ENCODE data around the gene STK16.
"Not testable (repeated sequence)": the region's sequence is repeated elsewhere in the genome, so short reads cannot be mapped to it uniquely, and the experiment has no call there.

Gene STK16, protein sequence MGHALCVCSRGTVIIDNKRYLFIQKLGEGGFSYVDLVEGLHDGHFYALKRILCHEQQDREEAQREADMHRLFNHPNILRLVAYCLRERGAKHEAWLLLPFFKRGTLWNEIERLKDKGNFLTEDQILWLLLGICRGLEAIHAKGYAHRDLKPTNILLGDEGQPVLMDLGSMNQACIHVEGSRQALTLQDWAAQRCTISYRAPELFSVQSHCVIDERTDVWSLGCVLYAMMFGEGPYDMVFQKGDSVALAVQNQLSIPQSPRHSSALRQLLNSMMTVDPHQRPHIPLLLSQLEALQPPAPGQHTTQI

DNA sequence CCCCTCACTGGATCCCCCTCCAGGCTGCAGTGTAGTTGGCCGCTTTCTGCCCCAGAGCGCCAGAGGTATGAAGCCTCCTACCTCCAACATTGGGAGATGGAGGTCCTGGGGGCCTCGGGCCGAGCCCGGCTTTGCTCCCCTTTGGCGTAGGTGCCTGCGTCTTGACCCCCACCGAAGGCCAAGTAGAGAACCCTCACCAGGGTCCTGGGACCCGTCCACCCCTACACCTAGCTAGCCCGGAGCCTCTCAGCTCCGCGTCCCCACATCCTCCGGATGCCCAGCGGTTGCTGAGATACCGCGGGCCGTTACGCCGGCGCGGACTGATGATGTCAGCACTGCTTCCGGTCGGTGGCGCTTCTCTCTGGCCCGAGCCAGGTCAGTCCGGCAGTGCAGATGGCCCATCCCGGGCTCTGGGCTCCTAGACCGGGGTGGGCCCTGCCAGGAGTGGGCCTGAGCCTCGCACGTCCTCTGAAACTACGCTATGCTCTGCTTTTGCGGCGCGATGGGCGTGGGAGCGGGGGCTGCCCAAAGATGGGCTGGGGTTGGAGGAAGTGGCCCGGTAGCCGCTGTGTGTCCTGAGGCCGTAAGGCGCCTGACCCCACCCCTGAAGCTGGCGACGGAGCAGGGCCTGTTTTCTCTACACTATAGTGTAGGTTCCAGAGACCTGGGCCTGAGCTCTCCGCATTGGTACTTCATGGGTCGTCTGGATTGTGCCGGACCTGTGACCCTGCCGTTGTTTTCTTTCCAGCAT, at the start of gene STK16, which contains the start of gene GLB1L:
TSS of gene STK16 (plus strand) at position 332 of the 751 bp plus-strand sequence. CDS start 521 bp downstream, outside the sequence.
TSS of gene GLB1L (minus strand) at position 297 of the 751 bp plus-strand sequence. CDS start 1,871 bp downstream, outside the sequence.
- DNase-seq (ENCODE audit: low read depth in 2 of 2) = peak; percentile 69 to 76

DNA sequence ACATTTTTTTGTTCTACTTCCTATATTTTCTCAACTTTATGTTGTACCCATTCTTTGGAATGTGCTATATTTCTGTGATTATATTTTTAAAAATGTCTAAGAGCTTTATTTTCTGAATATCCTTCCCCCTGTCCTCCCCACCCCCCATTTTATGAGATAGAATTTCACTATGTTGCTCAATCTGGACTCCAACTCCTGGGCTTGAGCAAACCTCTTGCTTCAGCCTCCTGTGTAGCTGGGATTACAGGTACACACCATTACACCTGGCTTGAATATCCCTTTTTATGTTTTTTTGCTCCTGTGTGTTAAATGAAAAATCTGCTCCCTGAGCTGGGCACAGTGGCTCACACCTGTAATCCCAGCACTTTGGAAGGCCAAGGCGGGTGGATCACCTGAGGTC, 47.9 kb upstream of the STK16 start:
- DNase-seq (ENCODE audit: low read depth in 2 of 2) = no peak

DNA sequence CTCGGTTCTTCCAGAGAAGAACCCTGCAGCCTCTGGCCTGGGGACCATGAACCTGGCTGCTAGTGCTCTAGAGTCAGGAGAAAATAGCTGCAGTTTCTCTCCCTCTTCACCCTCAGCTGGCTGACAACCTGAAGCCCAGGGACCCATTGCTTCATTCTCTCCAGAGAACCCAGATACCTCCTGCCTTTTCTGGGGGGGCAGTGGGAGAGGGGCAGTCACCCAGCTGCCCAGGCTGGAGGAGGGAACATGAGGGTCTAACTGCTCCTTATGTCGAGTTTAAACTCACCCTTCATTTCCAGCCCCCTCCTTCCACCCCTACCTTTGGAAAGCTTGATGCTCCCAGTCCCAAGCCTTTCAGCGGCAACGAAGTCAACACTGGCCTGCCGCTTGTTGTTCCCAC, 46.3 kb upstream of the STK16 start:
- no peak for DNase-seq (ENCODE audit: low read depth in 2 of 2)

DNA sequence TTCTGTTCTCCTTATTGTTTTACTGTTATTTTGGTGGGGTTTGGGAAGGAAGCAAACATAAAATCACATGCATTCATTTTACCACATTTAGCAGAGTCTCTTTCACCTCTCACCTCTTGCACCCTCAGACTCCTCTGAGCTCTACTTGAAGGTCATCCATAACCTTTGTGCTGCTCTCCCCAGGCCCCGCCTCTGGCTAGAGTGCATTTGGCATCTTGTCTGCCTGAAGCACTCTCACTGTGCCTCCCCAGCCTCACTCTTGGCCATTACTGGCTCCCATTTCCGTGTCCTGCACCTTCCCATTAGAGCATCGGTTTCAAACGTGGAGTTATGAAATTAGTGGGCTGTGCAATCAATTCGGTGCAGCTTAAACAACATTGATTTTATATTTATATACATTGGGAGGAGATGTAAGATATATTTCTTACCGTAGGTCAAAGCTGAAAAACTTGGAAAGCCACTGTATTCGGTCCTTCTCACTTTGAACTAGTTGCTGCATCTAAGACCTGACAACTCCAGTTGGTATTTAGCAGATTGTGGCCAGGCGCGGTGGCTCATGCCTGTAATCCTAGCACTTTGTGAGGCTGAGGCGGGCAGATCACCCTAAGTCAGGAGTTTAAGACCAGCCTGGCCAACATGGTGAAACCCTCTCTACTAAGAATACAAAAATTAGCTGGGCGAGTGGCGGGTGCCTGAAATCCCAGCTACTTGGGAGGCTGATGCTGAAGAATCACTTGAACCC, 45.6 kb upstream of the STK16 start:
- no peak for DNase-seq (ENCODE audit: low read depth in 2 of 2)

DNA sequence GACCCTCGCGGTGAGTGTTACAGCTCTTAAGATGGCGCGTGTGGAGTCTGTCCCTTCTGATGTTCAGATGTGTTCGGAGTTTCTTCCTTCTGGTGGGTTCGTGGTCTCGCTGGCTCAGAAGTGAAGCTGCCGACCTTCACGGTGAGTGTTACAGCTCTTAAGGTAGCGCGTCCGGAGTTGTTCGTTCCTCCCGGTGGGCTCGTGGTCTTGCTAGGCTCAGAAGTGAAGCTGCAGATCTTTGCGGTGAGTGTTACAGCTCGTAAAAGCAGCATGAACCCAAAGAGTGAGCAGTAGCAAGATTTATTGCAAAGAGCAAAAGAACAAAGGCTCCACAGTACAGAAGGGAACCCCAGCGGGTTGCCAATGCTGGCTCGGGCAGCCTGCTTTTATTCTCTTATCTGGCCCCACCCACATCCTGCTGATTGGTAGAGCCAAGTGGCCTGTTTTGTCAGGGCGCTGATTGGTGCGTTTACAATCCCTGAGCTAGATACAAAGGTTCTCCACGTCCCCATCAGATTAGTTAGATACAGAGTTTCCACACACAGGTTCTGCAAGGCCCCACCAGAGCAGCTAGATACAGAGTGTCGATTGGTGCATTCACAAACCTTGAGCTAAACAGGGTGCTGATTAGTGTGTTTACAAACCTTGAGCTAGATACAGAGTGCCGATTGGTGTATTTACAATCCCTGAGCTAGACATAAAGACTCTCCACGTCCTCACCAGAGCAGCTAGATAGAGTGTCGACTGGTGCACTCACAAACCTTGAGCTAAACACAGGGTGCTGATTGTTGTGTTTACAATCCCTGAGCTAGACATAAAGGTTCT, 44.6 kb upstream of the STK16 start:
- DNase-seq (ENCODE audit: low read depth in 2 of 2) = not testable (repeated sequence)

DNA sequence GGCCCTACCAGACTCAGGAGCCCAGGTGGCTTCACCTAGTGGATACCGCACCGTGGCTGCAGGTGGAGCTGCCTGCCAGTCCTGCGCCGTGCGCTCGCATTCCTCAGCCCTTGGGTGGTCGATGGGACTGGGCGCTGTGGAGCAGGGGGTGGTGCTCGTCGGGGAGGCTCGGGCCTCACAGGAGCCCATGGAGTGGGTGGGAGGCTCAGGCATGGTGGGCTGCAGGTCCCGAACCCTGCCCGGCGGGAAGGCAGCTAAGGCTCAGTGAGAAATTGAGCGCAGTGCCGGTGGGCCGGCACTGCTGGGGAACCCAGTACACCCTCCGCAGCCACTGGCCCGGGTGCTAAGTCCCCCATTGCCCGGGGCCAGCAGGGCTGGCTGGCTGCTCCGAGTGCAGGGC, 43.9 kb upstream of the STK16 start:
- DNase-seq (ENCODE audit: low read depth in 2 of 2) = not testable (repeated sequence)

DNA sequence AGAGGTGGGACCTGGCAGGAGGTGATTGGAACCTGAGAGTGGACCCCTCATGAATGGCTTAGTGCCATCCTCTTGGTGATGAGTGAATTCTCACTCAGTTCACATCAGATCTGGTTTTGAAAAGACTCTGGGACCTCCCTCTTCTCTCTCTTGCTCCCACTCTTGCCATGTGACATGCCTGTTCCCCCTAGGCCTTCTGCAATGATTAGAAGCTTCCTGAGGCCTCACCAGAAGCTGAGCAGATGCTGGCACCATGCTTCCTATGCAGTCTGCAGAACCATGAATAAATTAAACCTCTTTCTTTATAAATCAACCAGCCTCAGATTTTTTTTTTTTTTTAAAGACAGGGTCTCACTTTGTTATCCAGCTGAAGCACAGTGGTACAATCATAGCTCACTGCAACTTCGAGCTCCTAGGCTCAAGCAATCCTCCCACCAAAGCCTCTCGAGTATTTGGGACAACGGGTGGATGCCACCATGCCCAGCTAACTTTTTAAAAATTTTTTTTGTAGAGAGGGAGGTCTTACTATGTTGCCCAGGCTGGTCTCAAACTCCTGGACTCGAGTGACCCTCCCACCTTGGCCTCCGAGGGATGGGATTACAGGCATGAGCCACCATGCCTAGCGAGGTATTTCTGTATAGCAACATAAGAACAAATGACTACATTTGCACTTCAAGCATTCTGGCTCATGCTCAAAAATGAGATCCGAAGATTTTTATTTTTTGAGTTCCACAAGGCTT, 40.7 kb upstream of the STK16 start:
- no peak for DNase-seq (ENCODE audit: low read depth in 2 of 2)

DNA sequence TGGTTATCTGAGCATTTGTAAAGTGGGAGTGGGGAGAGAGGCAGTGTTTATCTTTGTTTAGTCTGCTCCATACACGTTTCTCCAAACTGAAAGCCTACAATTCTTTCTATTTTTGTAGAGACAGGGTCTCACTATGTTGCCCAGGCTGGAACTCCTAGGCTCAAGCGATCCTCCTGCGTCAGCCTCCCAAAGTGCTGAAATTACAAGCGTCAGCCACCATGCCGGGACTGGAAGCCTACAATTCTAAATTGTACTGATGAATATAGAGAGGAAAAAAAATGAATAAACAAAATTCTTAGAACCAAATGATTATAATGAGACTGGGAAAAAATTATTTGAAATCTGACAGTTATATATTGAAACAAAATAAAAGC, 40.1 kb upstream of the STK16 start:
- DNase-seq (ENCODE audit: low read depth in 2 of 2) = no peak

DNA sequence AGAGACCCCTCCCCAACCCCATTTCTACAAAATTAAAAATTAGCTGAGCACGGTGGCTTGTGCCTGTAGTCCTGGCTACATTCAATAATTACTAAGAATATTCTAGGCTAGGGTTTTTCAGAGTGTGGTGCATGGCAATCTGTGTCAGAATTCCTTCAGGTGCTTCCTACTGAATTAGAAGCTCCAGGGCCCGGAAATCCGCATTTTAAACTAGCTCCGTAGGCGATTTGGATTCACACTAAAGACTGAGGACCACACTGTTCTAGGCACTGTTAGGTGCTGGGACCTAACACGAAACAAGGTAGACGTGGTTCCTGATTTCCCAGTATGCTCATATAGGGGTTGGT, 39.3 kb upstream of the STK16 start:
- no peak for DNase-seq (ENCODE audit: low read depth in 2 of 2)

DNA sequence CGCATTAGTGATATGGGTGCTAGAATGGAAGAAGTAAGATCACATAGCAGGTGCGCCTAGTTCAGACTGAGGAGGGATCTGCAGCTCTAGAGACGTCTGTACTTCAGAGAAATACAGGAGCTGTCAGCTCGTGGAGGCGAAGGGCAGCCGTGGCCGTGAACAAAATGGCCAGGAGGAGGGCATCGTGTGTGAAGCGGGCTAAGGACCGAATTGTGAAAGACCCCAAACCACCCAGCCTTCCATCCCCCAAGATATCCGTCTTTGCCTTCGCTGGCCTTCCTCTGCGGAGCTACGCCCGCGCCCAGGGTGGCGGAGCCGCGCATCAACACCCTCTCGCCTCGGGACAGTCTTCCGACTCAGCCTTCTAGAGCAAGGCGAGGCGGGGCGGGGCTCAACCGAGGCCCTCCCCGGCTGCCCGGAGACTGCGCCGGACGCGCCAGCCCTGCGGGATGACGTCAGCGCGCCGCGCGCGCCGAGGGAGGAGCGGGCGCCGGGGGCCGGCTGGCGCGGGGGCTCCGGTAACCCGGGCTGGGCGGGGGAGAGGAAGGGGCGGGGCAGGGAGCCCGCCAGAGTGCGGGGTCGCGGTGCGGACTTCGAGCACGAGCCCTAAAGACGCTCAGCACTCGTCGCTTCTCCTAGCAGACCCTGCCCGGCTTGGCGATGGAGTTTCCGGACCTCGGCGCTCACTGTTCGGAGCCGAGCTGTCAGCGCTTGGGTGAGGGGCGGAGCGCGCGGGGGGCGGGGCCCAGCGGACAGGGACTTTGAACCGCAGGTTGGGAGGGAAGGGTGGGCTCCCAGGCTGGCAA, 38.7 kb upstream of the STK16 start, which contains the start of gene ZFAND2B:
TSS of gene ZFAND2B (plus strand) at position 455 of the 806 bp plus-strand sequence. CDS start at position 661, 206 bp downstream.
- peak; percentile 86 to 90 for DNase-seq (ENCODE audit: low read depth in 2 of 2)

DNA sequence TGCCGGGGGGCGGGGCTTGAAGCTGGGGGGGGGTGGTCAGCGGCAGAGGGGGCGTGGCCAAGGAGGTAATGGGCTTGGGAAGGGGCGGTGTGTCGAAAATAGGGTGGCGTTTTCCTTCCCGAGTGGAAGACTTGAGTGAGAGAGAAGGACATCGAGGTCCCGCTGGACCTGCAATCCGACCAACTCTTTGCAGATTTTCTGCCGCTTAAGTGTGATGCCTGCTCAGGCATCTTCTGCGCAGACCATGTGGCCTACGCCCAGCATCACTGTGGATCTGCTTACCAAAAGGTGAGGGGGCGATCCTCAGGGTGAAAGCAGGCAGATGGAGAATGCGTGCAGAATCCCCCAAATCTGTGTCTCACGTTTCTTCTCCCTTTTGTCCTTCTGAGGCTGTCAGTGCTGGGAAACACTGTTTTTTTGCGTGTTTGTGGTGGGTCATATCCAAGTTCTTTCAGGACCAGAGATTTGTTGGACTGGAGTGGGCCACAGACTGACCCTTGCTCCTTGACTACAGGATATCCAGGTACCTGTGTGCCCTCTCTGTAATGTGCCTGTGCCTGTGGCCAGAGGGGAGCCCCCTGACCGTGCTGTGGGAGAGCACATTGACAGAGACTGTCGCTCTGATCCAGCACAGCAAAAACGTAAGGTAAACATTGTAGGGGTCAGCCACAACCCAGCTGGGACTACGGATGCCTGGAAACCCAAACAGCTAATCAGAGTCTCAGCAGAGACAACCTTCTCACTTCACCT, 38.0 kb upstream of the STK16 start:
- no peak for DNase-seq (ENCODE audit: low read depth in 2 of 2)

DNA sequence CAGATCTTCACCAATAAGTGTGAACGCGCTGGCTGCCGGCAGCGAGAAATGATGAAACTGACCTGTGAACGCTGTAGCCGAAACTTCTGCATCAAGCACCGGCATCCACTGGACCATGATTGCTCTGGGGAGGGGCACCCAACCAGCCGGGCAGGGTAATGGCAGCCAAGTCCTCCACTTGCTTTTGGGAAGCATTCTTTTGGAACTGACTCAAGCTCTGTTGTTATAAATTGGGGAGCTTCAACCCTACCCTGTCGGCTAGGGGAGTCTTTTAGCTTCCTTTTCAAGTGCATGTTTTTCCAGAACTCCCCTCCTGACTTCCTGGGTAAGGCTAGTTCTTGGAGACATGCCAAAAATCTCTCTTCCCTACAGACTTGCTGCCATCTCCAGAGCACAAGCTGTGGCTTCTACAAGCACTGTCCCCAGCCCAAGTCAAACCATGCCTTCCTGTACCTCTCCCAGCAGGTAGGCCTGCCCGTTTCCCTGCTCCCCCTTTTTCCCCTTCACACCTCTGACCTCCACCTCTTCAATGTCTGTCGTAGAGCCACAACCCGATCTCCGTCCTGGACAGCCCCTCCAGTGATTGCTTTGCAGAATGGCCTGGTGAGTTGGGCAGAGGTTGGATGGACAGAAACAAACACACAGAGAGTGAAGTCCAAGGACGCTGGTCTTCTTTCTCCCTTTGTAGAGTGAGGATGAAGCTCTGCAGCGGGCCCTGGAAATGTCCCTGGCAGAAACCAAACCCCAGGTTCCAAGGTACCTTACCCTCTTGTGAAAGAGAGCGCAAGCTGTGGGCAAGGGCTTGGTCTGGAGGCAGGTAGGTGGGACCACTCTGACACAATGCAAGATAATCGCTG, 37.2 kb upstream of the STK16 start:
- no peak for DNase-seq (ENCODE audit: low read depth in 2 of 2)

DNA sequence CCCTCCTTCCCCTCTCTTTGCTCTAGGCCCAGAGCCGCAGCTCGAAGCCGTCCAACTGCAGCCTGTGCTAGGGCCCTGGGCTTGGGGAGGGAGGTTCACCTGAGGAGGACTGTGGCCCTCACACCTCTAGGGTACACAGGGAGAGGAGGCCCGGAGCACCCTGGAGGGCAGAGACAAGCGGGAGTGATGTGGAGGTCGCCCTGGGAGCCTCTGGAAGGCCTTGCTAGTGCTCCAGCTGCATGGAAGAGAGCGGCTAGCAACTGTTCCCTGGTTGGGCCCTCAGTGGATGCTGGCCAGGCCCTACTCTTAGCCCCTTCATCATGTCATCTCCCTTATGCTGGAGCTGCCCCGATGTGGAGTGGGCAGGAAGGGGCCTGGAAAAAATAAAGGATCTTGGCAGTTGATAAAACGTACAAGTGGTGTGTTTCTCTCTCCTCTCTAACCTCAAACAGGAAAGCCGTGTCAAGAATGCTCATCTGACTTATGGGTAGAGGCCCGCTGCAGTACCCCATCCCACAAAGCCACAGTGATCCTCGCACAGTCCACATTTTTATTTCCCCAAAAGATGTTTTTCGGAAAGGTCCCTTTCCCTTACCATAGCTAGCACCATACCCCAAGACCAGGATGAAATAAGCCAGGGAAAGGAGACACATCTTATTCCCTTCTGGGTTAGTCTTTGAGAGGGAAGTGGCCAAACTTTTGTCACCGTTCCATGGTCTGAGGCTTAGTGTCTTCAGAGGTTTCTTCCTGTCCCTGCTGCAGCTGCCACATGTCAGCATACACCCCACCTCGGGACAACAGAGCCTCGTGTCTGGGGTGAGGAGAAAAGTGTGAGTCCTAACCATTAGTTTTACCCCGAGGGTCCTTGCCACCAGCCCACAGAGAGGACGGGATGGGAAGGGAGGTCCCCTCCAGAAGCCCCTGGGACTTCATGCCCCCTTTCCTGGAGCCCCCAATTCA, 35.8 kb upstream of the STK16 start:
- no peak for DNase-seq (ENCODE audit: low read depth in 2 of 2)

DNA sequence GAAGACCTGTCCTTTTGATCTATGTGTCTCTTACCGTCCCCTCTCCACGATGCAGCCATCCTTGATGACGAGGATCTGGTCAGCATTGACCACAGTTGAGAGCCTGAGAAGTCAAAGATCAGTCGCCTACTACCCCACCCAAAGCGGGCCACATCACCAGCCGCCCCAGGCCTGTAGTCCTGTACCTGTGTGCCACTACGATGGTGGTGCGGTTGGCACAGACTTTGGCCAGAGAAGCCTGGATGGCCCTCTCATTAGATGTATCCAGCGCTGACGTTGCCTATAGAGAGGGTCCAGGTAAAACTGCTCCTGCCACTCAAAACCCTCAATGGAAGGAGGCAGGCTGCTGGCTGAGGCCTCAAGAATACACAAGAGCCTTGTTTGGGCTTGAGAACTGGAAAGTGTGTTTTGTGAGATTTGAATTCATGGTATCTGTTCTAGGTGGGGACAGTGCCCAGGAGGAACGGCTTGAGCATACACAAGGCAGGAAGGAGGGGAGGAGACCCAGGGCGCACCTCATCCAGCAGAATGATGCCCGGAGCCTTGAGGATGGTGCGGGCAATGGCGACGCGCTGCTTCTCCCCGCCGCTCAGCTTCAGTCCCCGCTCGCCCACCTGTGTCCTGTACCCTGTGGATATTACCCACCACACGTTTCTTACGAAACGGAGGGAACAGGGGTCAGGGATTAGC, 34.9 kb upstream of the STK16 start:
- DNase-seq (ENCODE audit: low read depth in 2 of 2) = no peak

DNA sequence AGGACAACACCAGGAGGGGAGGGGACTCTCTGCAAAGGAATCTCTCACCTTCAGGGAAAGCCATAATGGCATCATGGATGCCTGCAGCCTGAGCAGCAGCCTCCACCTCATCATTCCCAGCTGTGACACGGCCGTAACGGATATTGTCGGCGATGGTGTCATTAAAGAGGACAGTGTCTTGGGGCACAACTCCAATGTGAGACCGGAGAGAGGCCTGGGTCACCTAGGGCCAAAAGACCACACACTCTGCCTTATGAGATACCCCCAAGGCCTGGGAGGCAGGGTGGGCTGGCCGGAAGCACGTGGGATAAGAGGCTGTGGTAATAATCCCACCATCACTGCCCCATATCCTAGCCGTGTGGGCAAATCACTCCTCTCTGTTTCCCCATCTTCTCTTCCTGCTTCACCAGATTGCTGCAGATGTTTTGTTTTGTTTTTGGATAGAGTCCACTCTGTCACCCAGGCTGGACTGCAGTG, 34.4 kb upstream of the STK16 start:
- DNase-seq (ENCODE audit: low read depth in 2 of 2) = no peak

DNA sequence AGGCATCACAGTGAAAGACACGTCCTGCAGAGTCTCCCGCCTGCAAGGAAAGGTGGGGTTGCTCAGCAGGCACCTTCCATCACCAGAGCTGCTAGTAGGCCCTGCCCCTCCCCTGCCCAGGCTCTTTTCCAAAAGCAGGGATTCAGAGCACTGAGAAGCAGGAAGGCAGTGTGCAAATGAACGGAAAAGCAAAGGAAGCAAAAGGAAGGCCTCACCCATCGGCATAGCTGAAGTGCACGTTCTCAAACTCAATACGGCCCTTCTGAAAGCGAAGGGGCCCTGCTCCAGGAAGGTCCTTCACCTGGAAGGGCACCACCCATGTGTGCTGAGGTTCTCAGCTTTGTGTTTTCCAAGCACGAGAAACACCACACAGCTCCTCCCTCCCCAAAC, 32.3 kb upstream of the STK16 start:
- DNase-seq (ENCODE audit: low read depth in 2 of 2) = no peak
